SK-N-SH (cell line): ENCODE data around the gene SEZ6L2. TPM values are rescaled to one million over a fixed set of nuclear protein-coding genes. Genes with fewer than 3 reads are reported as not detected.

Experiments used
- CTCF ChIA-PET: fragments of 300-600, 350-600 bp; formaldehyde crosslinking; extraction: SDS; loops from one replicate; lab custom pipeline; 2021; lab: Yijun Ruan, JAX
- POLR2A ChIA-PET: fragments of 350-600 bp; sonication (Branson Sonifier 250); formaldehyde crosslinking; extraction: SDS; loops from one replicate; lab custom pipeline; 2020; ENCODE audit warnings: antibody characterized with exemption, inconsistent platforms; lab: Yijun Ruan, JAX
- DNase-seq: peaks from one replicate; pipeline ENCODE4 v3.0.0; 2012
- H2AFZ ChIP-seq: fragments of 200-600 bp; sonication (generic); 2 replicates; pipeline ENCODE4 v1.8.1; 2016; ENCODE audit warnings: antibody characterized with exemption, mild to moderate bottlenecking, low read depth
- H3F3A ChIP-seq: fragments of 200-600 bp; sonication (generic); replicated peaks from 2 replicates; pipeline ENCODE3; 2016; ENCODE audit warnings: antibody characterized with exemption, mild to moderate bottlenecking; ENCODE audit not compliant: insufficient read depth
- H3K27ac ChIP-seq, 2 experiments: fragments of 200-500 bp in 1 of 2; fragments of 200-600 bp in 1 of 2; sonication (Bioruptor generic) in 1 of 2; sonication (generic), shearing (Covaris generic) in 1 of 2; 2 replicates each; pipeline versions ENCODE4 v1.5.1 to v1.6.1; 2014 to 2016; ENCODE audit warnings: low read depth in 2 of 2, inconsistent platforms in 1 of 2, low read length in 1 of 2, mild to moderate bottlenecking in 1 of 2, mixed read lengths in 1 of 2
- H3K27me3 ChIP-seq: fragments of 200-600 bp; sonication (generic), shearing (Covaris generic); 2 replicates; pipeline ENCODE4 v1.6.1; 2016; ENCODE audit warnings: mixed run types; ENCODE audit not compliant: insufficient read depth
- H3K36me3 ChIP-seq, 2 experiments: fragments of 200-500 bp in 1 of 2; fragments of 200-600 bp in 1 of 2; sonication (Bioruptor generic) in 1 of 2; sonication (generic) in 1 of 2; replicated peaks in 1 of 2; 2 replicates each; pipeline versions ENCODE3 to v1.5.1; 2014 to 2016; ENCODE audit warnings: low read length in 1 of 2, mild to moderate bottlenecking in 1 of 2; ENCODE audit not compliant: insufficient read depth in 2 of 2, control insufficient read depth in 1 of 2
- H3K4me1 ChIP-seq, 2 experiments: fragments of 200-500 bp in 1 of 2; fragments of 200-600 bp in 1 of 2; sonication (Bioruptor generic) in 1 of 2; sonication (generic), shearing (Covaris generic) in 1 of 2; 2 replicates each; pipeline versions ENCODE4 v1.5.1 to v1.6.1; 2014 to 2016; ENCODE audit warnings: low read depth in 1 of 2, low read length in 1 of 2, mixed run types in 1 of 2; ENCODE audit not compliant: insufficient read depth in 2 of 2, control insufficient read depth in 1 of 2
- H3K4me2 ChIP-seq: fragments of 200-600 bp; sonication (generic), shearing (Covaris generic); 2 replicates; pipeline ENCODE4 v1.6.1; 2017; ENCODE audit warnings: mixed run types
- H3K4me3 ChIP-seq, 2 experiments: fragments of 200-500 bp in 1 of 2; fragments of 200-600 bp in 1 of 2; sonication (Bioruptor generic) in 1 of 2; sonication (generic), shearing (Covaris generic) in 1 of 2; 2 replicates each; pipeline versions ENCODE4 v1.5.1 to v1.8.1; 2014 to 2016; ENCODE audit warnings: low read depth in 2 of 2, inconsistent platforms in 1 of 2, low read length in 1 of 2, mild to moderate bottlenecking in 1 of 2, mixed read lengths in 1 of 2, moderate library complexity in 1 of 2
- H3K79me2 ChIP-seq: fragments of 200-600 bp; sonication (generic); 2 replicates; pipeline ENCODE4 v1.8.1; 2017; ENCODE audit warnings: mild to moderate bottlenecking; ENCODE audit not compliant: insufficient read depth
- H3K9ac ChIP-seq: fragments of 200-600 bp; sonication (generic); 2 replicates; pipeline ENCODE4 v1.6.1; 2017; ENCODE audit warnings: mixed run types
- H3K9me2 ChIP-seq: fragments of 200-600 bp; sonication (generic); 2 replicates; pipeline ENCODE4 v1.6.1; 2017; ENCODE audit warnings: mixed run types
- H3K9me3 ChIP-seq: fragments of 200-600 bp; sonication (generic); 2 replicates; pipeline ENCODE4 v1.6.1; 2017; ENCODE audit warnings: mixed run types, mild to moderate bottlenecking, moderate library complexity
- H4K20me1 ChIP-seq: fragments of 200-600 bp; sonication (generic); 2 replicates; pipeline ENCODE4 v1.6.1; 2017; ENCODE audit warnings: mild to moderate bottlenecking, mixed run types; ENCODE audit not compliant: insufficient read depth
- CHD2 ChIP-seq: fragments of 150-350 bp; IDR thresholded peaks from 2 replicates; pipeline ENCODE4 v1.6.1; 2018; ENCODE audit warnings: low read length; ENCODE audit not compliant: partially characterized antibody
- ELF1 ChIP-seq: IDR thresholded peaks from 2 replicates; pipeline ENCODE4 v1.4.0; 2012
- EP300 ChIP-seq, 2 experiments: IDR thresholded peaks; 2 replicates each; pipeline versions ENCODE4 v1.4.0 to v1.6.1; 2012; ENCODE audit warnings: borderline replicate concordance in 1 of 2, low read depth in 1 of 2, low read length in 1 of 2
- FOXM1 ChIP-seq: IDR thresholded peaks from 2 replicates; pipeline ENCODE4 v1.4.0; 2012; ENCODE audit warnings: low read depth, mild to moderate bottlenecking
- GABPA ChIP-seq: IDR thresholded peaks from 2 replicates; pipeline ENCODE4 v1.4.0; 2012; ENCODE audit warnings: low read depth, mild to moderate bottlenecking
- IRF3 ChIP-seq: fragments of 150-350 bp; IDR thresholded peaks from 2 replicates; pipeline ENCODE4 v1.6.1; 2016; ENCODE audit warnings: mild to moderate bottlenecking, low read depth, low read length
- MAX ChIP-seq: IDR thresholded peaks from 2 replicates; pipeline ENCODE4 v1.4.0; 2012; ENCODE audit warnings: low read depth
- MEF2A ChIP-seq: IDR thresholded peaks from 2 replicates; pipeline ENCODE4 v1.4.0; 2012; ENCODE audit warnings: low read depth, borderline replicate concordance
- NFIC ChIP-seq: IDR thresholded peaks from 2 replicates; pipeline ENCODE4 v1.4.0; 2012; ENCODE audit warnings: borderline replicate concordance
- PBX3 ChIP-seq: IDR thresholded peaks from 2 replicates; pipeline ENCODE4; 2012
- POLR2AphosphoS5 ChIP-seq: IDR thresholded peaks from 2 replicates; pipeline ENCODE4 v1.6.1; 2012; ENCODE audit warnings: low read depth, low read length
- REST ChIP-seq: IDR thresholded peaks from 2 replicates; pipeline ENCODE4 v1.6.1; 2012; ENCODE audit warnings: mild to moderate bottlenecking, low read depth, low read length, moderate library complexity
- RXRA ChIP-seq: IDR thresholded peaks from 2 replicates; pipeline ENCODE4 v1.4.0; 2012; ENCODE audit warnings: low read depth, mild to moderate bottlenecking, borderline replicate concordance
- SMC3 ChIP-seq: IDR thresholded peaks from 2 replicates; pipeline ENCODE4 v1.6.1; 2012; ENCODE audit warnings: low read depth, low read length, improper control_type of control experiment
- TAF1 ChIP-seq: IDR thresholded peaks from 2 replicates; pipeline ENCODE4 v1.6.1; 2012; ENCODE audit warnings: low read depth, mild to moderate bottlenecking, low read length, moderate library complexity, borderline replicate concordance
- TCF12 ChIP-seq: IDR thresholded peaks from 2 replicates; pipeline ENCODE4 v1.4.0; 2012
- USF2 ChIP-seq: fragments of 150-350 bp; IDR thresholded peaks from 2 replicates; pipeline ENCODE4 v1.6.1; 2017; ENCODE audit warnings: antibody characterized with exemption, low read length, low read depth, borderline replicate concordance
- YY1 ChIP-seq: IDR thresholded peaks from 2 replicates; pipeline ENCODE4 v1.4.0; 2012; ENCODE audit warnings: low read depth, mild to moderate bottlenecking
- WGBS: methylation state at CpG from one replicate; pipeline ENCODE4 v1.1.6; 2017; ENCODE audit warnings: low lambda C conversion rate; 5-methylcytosine and 5-hydroxymethylcytosine counted together
- polyA plus RNA-seq, 3 experiments: library from polyadenylated mRNA; depleted of rRNA; stranded (reverse); fragments of >200 nt; gene quantifications; 2 replicates each; pipeline ENCODE4 v1.2.3, GENCODE V29; 2012

The SEZ6L2 gene
- polyA plus RNA-seq, 1 of the 3 experiments (the other 2 are of a cell fraction): 59.8 TPM

GRCh38 chr16:29840240-29840639 is 59.1 kb downstream of the SEZ6L2 start:
- H4K20me1 ChIP-seq: no peaks in the 10 kb centered on the region
- WGBS: 94% methylated on average over 7 of the region's 10 CpGs
- ChIA-PET CTCF (interaction anchor here (0.6 to 3.1 kb wide), 2 partner anchors 8 to 104 kb away, joined by 4 to 23 read pairs; no protein-coding TSS in a partner anchor), POLR2A (no interaction called here)
- H3K4me3 ChIP-seq: no peak overlapping the region
- H3K79me2 ChIP-seq: no peaks in the 10 kb centered on the region; the same call in 1 of the 2 replicates
- H3K27me3 ChIP-seq: no peaks in the 10 kb centered on the region
- no peaks in the 10 kb centered on the region for H3K9me3 ChIP-seq
- H3K36me3 ChIP-seq: peaks cover 34 to 36% of the 10 kb centered on the region in 2 experiments
- H2AFZ ChIP-seq: no peak overlapping the region
- DNase-seq: no peak
- no peaks in the 10 kb centered on the region for H3K4me1 ChIP-seq
- no peak overlapping the region for H3K27ac ChIP-seq
- TF ChIP-seq RXRA (no peak), YY1 (no peak), REST (no peak), PBX3 (no peak), ELF1 (no peak), FOXM1 (no peak), SMC3 (no peak), EP300 (IDR thresholded peaks at IDR 0.05; ENCODE audit: borderline replicate concordance in 1 of 2, low read depth in 1 of 2, low read length in 1 of 2) (no peak), USF2 (no peak), GABPA (no peak), MAX (no peak), NFIC (no peak), TCF12 (no peak)
- H3K9ac ChIP-seq: no peak overlapping the region
- no peaks in the 10 kb centered on the region for H3K9me2 ChIP-seq
- peaks cover 8% of the 10 kb centered on the region for H3F3A ChIP-seq
- no peak overlapping the region for H3K4me2 ChIP-seq

- Histone ChIP-seq H2AFZ (no peak overlapping the region), H3K79me2 (no peaks in the 10 kb centered on the region; the same call in 1 of the 2 replicates), H4K20me1 (no peaks in the 10 kb centered on the region), H3K9ac (no peak overlapping the region), H3F3A (peaks cover 8% of the 10 kb centered on the region), H3K36me3 (peaks cover 34 to 40% of the 10 kb centered on the region in 2 experiments)
- WGBS: 88% methylated on average over 2 of the region's 6 CpGs
- TF ChIP-seq USF2 (no peak), GABPA (no peak), TCF12 (no peak), TAF1 (no peak), POLR2AphosphoS5 (no peak), MEF2A (no peak), IRF3 (no peak), FOXM1 (no peak), CHD2 (no peak), MAX (no peak)
- TF ChIP-seq, all 33 proteins: peak for 0
- ChIA-PET POLR2A (interaction anchor here (0.6 kb wide), 1 partner anchor 39 kb away, joined by 3 read pairs; no protein-coding TSS in a partner anchor), CTCF (interaction anchor here (0.6 to 3.1 kb wide), 3 partner anchors 9 to 104 kb away, joined by 3 to 23 read pairs (median 4); no protein-coding TSS in a partner anchor)
- no peak overlapping the region for H3K4me3 ChIP-seq
- H3K9me2 ChIP-seq: no peaks in the 10 kb centered on the region
- no peaks in the 10 kb centered on the region for H3K4me1 ChIP-seq
- no peak overlapping the region for H3K4me2 ChIP-seq
- no peaks in the 10 kb centered on the region for H3K27me3 ChIP-seq
- no peak overlapping the region for H3K27ac ChIP-seq
- no peak for DNase-seq
- no peaks in the 10 kb centered on the region for H3K9me3 ChIP-seq
These were observed 59.5 kb downstream of the SEZ6L2 start for GRCh38 chr16:29839822-29840221.
